IPS-18a (cell line): ENCODE data around the gene SUSD5.
A peak's percentile ranks its signal among the peaks of the same experiment; 100 is the strongest.

ENCODE experiments used
- H3K27ac ChIP-seq: one replicate; pipeline ENCODE4 v1.5.1; 2013; ENCODE audit warnings: low read length
- H3K27me3 ChIP-seq: one replicate; pipeline ENCODE4 v1.6.1; 2013; ENCODE audit warnings: mild to moderate bottlenecking, low read length; ENCODE audit not compliant: control insufficient read depth, insufficient read depth
- H3K36me3 ChIP-seq: one replicate; pipeline ENCODE4 v1.6.1; 2013; ENCODE audit warnings: low read depth, low read length; ENCODE audit not compliant: control insufficient read depth
- H3K4me1 ChIP-seq: one replicate; pipeline ENCODE4 v1.6.1; 2013; ENCODE audit warnings: low read depth, low read length; ENCODE audit not compliant: control insufficient read depth
- H3K4me3 ChIP-seq: one replicate; pipeline ENCODE4 v1.5.1; 2013; ENCODE audit warnings: low read length
- H3K9ac ChIP-seq: one replicate; pipeline ENCODE4 v1.6.1; 2013; ENCODE audit warnings: mild to moderate bottlenecking, low read length, moderate library complexity
- H3K9me3 ChIP-seq: one replicate; pipeline ENCODE4 v1.6.1; 2013; ENCODE audit warnings: low read depth, low read length; ENCODE audit not compliant: control insufficient read depth

The SUSD5 gene

GRCh38 chr3:33218446-33219174, at the start of gene SUSD5:
Gene SUSD5 (minus strand): TSS chr3:33218810. CDS start chr3:33218797, 13 bp downstream.
- no peak within 1 kb of the TSS for H3K9ac ChIP-seq
- peaks cover 64% of the 10 kb centered on the region for H3K27me3 ChIP-seq
- H3K4me3 ChIP-seq: peak within 1 kb of the TSS; percentile 62
- H3K4me1 ChIP-seq: peaks cover 6% of the 10 kb centered on the region
- H3K36me3 ChIP-seq: no peaks in the 10 kb centered on the region
- no peaks in the 10 kb centered on the region for H3K9me3 ChIP-seq
- no peak within 1 kb of the TSS for H3K27ac ChIP-seq

- Histone ChIP-seq H3K27ac (no peak overlapping the region), H3K4me1 (no peaks in the 10 kb centered on the region), H3K27me3 (no peaks in the 10 kb centered on the region), H3K9ac (no peak overlapping the region), H3K36me3 (no peaks in the 10 kb centered on the region), H3K4me3 (no peak overlapping the region), H3K9me3 (no peaks in the 10 kb centered on the region)
Measured at GRCh38 chr3:33260104-33260503, 41.5 kb upstream of the SUSD5 start.

GRCh38 chr3:33256249-33256648, 37.6 kb upstream of the SUSD5 start:
- Histone ChIP-seq H3K4me3 (no peak overlapping the region), H3K27ac (no peak overlapping the region), H3K9ac (no peak overlapping the region), H3K36me3 (no peaks in the 10 kb centered on the region), H3K9me3 (no peaks in the 10 kb centered on the region), H3K4me1 (no peaks in the 10 kb centered on the region), H3K27me3 (no peaks in the 10 kb centered on the region)

- Histone ChIP-seq H3K4me1 (no peaks in the 10 kb centered on the region), H3K4me3 (no peak overlapping the region), H3K36me3 (no peaks in the 10 kb centered on the region), H3K9me3 (no peaks in the 10 kb centered on the region), H3K9ac (no peak overlapping the region), H3K27me3 (no peaks in the 10 kb centered on the region), H3K27ac (no peak overlapping the region)
Measured at GRCh38 chr3:33250712-33251111, 32.1 kb upstream of the SUSD5 start.

- Histone ChIP-seq H3K27me3 (no peaks in the 10 kb centered on the region), H3K4me3 (no peak overlapping the region), H3K9me3 (no peaks in the 10 kb centered on the region), H3K36me3 (no peaks in the 10 kb centered on the region), H3K9ac (no peak overlapping the region), H3K27ac (no peak overlapping the region), H3K4me1 (no peaks in the 10 kb centered on the region)
Measured at GRCh38 chr3:33246786-33247185, 28.2 kb upstream of the SUSD5 start.

GRCh38 chr3:33240261-33240660, 21.7 kb upstream of the SUSD5 start:
- Histone ChIP-seq H3K4me1 (no peaks in the 10 kb centered on the region), H3K27ac (no peak overlapping the region), H3K27me3 (no peaks in the 10 kb centered on the region)

GRCh38 chr3:33238923-33239322, 20.3 kb upstream of the SUSD5 start:
- no peaks in the 10 kb centered on the region for H3K9me3 ChIP-seq
- H3K4me3 ChIP-seq: no peak overlapping the region
- H3K36me3 ChIP-seq: no peaks in the 10 kb centered on the region
- no peak overlapping the region for H3K9ac ChIP-seq
- no peak overlapping the region for H3K27ac ChIP-seq
- no peaks in the 10 kb centered on the region for H3K27me3 ChIP-seq
- H3K4me1 ChIP-seq: no peaks in the 10 kb centered on the region

More at GRCh38 chr3:33240261-33240660, 21.7 kb upstream of the SUSD5 start:
- H3K4me3 ChIP-seq: no peak overlapping the region
- no peaks in the 10 kb centered on the region for H3K9me3 ChIP-seq
- H3K9ac ChIP-seq: no peak overlapping the region
- no peaks in the 10 kb centered on the region for H3K36me3 ChIP-seq

- H3K4me3 ChIP-seq: no peak overlapping the region
Measured at GRCh38 chr3:33237439-33237838, 18.8 kb upstream of the SUSD5 start.

GRCh38 chr3:33236005-33236404, 17.4 kb upstream of the SUSD5 start:
- no peaks in the 10 kb centered on the region for H3K9me3 ChIP-seq
- no peaks in the 10 kb centered on the region for H3K27me3 ChIP-seq
- H3K4me3 ChIP-seq: no peak overlapping the region
- no peak overlapping the region for H3K27ac ChIP-seq
- no peak overlapping the region for H3K9ac ChIP-seq
- no peaks in the 10 kb centered on the region for H3K4me1 ChIP-seq
- no peaks in the 10 kb centered on the region for H3K36me3 ChIP-seq

More at GRCh38 chr3:33237439-33237838, 18.8 kb upstream of the SUSD5 start:
- Histone ChIP-seq H3K4me1 (no peaks in the 10 kb centered on the region), H3K9ac (no peak overlapping the region), H3K27ac (no peak overlapping the region), H3K36me3 (no peaks in the 10 kb centered on the region), H3K27me3 (no peaks in the 10 kb centered on the region), H3K9me3 (no peaks in the 10 kb centered on the region)

- Histone ChIP-seq H3K4me1 (no peaks in the 10 kb centered on the region), H3K36me3 (no peaks in the 10 kb centered on the region), H3K4me3 (no peak overlapping the region), H3K27me3 (no peaks in the 10 kb centered on the region), H3K9me3 (no peaks in the 10 kb centered on the region), H3K9ac (no peak overlapping the region), H3K27ac (no peak overlapping the region)
Measured at GRCh38 chr3:33233884-33234283, 15.3 kb upstream of the SUSD5 start.

- Histone ChIP-seq H3K9me3 (no peaks in the 10 kb centered on the region), H3K9ac (no peak overlapping the region), H3K4me1 (no peaks in the 10 kb centered on the region)
Measured at GRCh38 chr3:33231756-33232465, 13.3 kb upstream of the SUSD5 start.

GRCh38 chr3:33229947-33230346, 11.3 kb upstream of the SUSD5 start:
- Histone ChIP-seq H3K9ac (no peak overlapping the region), H3K4me1 (no peaks in the 10 kb centered on the region), H3K36me3 (no peaks in the 10 kb centered on the region), H3K9me3 (no peaks in the 10 kb centered on the region), H3K27ac (no peak overlapping the region), H3K4me3 (no peak overlapping the region), H3K27me3 (no peaks in the 10 kb centered on the region)

More at GRCh38 chr3:33231756-33232465, 13.3 kb upstream of the SUSD5 start:
- Histone ChIP-seq H3K36me3 (no peaks in the 10 kb centered on the region), H3K4me3 (no peak overlapping the region), H3K27ac (no peak overlapping the region), H3K27me3 (no peaks in the 10 kb centered on the region)
